Stimulated activated CD4-positive, alpha-beta T cell treated with anti-CD3 and anti-CD28 coated beads, Interleukin-15, amount 100 ng/mL, for 24 hours (primary cell): Measurements from ENCODE around the gene ZSWIM4.

Source experiments
- DNase-seq: peaks from one replicate; pipeline ENCODE4 v3.0.0-alpha.2; 2020

ZSWIM4 gene

GRCh38 chr19:13835791-13836723, 40.8 kb downstream of the ZSWIM4 start:
- DNase-seq: no peak

- DNase-seq: no peak
Observed at GRCh38 chr19:13838435-13839129, 43.3 kb downstream of the ZSWIM4 start.

DNA sequence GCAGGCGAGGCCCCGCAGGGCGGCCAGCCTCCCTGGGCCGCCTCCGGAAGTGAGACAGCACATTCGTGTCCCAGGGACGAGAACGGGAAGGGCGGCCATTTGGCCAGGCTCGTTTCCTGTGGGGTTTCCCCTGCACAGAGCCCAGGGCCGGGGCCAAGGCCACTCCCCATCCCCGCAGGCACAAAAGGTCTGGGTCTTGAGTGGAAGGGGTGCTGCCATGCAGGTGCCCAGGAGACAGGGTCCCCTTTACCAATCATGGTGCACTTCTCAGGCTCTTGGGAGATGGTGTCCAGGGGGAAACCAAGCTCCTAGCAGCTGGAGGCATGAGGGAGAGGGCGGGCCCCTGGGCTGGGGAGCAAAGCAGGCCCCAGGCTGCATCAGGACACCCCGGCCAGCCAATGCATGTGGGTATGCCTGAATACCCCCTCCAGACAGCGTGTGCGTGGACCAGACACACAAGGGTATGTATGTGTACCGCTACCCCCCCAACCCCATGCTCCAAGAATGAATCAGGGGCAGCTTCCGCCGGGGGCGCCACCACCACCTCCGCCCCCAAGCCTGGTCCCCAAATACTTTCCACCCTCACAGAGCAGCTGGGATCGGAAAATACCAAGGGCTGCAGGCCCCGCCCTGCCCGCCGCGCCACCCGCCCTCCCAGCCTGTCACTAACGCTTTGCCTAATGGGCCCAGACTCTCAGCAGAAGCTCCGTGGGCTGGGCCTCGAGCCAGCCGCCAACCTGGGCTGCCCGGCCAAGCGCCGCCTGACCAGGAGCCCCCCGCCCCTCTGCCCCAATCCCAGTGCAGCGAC, 44.1 kb downstream of the ZSWIM4 start:
- peak; percentile 93 for DNase-seq

DNA sequence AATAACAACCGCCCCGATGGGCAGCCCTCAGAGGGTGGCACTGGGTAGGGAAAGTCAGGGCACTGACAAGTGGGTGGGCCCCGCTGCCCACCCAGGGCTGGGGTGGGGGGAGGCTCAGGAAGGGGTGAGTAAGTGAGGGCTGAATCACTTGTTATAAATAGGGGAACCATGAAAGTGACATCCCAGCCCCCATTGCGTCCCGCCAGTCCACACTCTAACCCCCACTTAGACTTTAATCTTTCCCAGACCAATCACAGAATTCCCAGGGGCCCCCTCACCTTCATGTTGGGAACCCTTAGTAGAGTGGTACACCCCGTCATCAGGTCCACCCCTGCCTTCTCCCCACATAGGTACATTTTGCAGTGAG, 44.7 kb downstream of the ZSWIM4 start:
- DNase-seq: no peak

DNA sequence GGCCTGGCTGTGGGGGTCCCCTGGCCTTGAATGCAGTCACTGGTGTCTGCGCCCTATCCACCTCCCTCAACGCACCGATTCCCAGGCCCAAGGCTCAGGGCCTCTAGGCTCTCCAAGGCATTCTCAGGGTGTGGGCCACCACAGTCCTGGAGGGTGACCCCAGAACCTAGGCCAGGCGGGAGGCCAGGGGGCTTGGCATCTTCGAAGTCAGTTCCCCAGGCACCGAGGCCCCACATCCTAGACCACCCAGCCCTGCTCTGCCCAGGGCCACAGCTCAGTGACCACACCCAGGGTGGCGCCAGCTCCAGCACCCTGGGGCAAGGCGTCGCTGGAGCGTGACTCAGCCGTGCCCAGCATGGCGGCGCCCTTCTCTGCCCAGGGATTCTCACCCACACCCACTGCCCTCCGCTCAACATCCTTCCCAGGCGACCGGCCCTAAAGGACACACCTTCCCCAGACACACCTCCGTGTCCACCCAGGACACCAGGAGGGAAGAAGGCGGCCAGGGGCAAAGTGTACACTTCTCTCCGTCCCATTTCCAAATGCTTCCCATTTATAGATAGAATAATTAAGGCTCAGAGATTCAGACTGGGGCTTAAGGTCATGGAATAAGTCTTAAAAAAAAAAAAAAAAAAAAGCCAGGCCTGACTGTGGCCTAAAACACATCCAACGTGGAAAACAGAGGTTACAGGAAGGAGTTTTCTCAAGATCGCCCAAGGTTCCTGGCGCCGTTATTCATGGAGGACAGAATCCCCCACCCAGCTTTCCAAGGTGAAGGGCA, 45.3 kb downstream of the ZSWIM4 start:
- DNase-seq: peak; percentile 63

GRCh38 chr19:13841086-13841961, 46.1 kb downstream of the ZSWIM4 start:
- peak; percentile 57 for DNase-seq

GRCh38 chr19:13841962-13842290, 46.7 kb downstream of the ZSWIM4 start:
- DNase-seq: no peak

DNA sequence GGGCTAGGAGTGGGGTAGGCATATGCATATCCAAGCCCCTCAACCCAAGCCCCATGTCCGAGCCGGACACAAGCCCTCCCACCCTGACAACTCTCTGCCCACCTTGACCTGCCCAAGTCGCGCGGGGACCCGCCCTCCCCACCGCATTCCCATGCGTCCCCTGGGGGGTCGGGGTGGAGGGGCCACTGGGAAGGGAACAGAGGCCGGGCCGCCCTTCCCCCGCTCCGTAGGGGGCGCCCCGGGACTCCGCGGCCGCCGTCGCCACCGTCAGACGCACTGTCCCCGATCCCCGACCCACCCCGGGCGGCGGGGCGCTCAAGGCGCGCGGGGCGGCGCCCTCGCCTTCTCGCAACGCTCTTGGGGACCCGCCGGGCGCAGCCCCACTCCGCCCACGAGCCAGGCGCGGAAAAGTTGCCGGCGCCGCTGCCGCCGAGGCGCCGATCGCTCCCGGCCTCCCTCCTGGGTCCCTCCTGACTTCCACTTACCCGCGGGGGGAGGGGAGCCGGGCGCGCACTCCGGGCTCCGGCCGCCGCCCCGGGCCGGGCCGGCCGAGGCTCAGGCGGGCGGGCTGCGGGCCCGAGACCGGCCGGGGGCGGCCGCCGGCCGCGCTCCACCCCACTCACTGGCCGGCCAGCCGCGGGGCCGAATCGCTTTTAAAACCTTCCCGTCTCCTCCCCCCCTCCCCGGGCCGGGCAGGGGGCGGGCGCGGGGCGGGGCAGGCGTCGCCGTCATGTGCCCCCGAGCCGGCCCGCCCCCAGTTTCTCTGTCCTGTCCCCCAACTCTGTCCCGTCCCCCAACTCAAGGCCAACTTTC, 47.3 kb downstream of the ZSWIM4 start:
- DNase-seq: peak; percentile 81

GRCh38 chr19:13843104-13843921, 48.1 kb downstream of the ZSWIM4 start:
- DNase-seq: no peak

GRCh38 chr19:13844130-13844631, 48.9 kb downstream of the ZSWIM4 start:
- DNase-seq: no peak

DNA sequence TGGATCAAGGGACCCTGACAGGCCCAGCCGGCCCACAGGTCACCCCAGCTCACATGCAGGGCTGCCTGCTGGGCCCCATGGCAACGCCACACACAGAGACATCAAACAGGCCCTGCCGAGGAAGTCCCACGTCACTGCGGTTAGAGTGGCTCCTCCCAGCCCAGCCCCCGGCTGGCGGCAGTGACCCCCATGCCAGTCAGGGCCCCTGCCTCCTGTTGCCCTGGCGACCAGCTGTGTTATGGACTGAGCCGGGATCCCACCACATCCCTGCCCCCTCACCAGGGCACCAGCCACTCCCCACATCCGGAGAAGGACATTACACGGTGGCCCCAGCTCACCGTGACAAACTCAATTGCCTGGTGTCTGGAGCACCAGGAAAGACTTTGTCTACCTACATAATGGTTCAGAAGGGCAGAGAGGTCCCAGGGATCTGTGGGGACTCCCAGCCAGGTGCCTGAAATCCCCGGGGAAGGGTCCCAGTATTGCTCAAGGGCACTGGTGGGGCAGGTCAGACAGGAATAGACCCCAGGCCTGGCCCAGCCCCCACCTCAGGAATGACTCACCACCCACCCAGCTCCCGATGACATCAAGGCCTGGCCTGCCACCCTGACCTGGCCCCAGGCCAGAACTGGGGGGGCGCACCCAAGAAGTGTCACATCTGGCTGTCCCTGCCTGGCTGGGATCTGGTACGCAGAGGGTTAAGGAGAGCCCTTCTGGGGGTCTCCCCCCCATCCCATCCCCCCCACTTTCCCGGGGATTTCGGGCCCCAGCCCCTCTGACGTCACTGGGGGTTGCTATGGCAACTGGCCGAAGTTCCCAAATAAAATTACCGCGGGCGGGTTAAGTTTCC, 51.5 kb downstream of the ZSWIM4 start:
- peak; percentile 96 for DNase-seq

DNA sequence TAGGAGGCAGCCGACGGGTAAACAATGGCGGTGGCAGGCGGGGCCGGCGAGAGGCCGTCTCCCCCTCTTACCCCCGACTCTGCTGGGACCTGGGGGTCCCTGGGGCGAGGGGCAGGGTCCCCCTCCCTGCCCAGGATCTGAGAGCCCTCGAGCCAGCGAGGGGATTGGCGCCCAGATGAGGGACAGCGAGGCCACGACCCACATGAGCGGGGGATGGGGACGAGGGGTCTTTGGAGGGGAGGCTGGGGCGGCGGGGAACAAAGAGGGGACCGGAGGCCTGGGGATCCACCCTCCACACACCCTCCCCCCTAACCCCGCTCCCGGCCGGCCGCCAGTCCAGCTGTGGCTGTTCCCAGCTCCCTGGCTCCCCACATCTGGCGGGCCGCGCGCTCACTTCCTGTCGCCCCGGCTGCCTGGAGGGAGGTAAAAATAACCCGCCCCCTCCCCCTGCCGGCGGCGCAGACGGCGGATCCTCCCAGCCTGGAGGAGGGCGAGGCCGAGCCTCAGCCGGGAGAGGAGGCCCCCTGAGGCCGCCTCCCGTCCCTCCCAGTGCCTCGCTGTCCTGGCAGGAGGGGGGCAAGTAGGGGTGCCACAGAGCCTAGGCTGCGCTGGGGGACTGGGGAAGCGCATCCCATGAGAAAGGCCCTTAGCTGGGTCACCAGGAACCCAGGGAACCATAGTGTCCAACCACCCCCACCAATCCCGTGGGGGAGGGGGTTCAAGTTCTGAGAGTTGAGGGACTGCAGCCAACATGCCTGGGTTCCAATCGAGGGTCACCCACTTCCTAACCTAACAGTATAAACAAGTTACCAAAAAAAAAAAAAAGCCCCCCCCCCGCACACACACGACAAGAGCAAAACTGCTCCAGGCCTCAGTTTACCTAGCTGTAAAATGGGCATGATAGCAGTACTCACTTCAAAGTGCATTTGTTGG, 52.4 kb downstream of the ZSWIM4 start:
- peak; percentile 90 for DNase-seq

- DNase-seq: no peak
Observed at GRCh38 chr19:13848340-13848677, 53.1 kb downstream of the ZSWIM4 start.

GRCh38 chr19:13848798-13849676, 53.8 kb downstream of the ZSWIM4 start:
- no peak for DNase-seq

GRCh38 chr19:13849991-13850909, 55.0 kb downstream of the ZSWIM4 start:
- DNase-seq: peak; percentile 82
